GF-D8 (cell line): ENCODE data around the gene MRTFB.

Source experiments
- DNase-seq: peaks from one replicate; lab custom pipeline; 2025; lab: John Stamatoyannopoulos, UW

The MRTFB gene

GRCh38 chr16:14236401-14236800 is 165.3 kb downstream of the MRTFB start:
- DNase-seq, result no peak

- no peak for DNase-seq
Observed at GRCh38 chr16:14238756-14239155, 167.6 kb downstream of the MRTFB start.

GRCh38 chr16:14239791-14240190 is 168.7 kb downstream of the MRTFB start:
- DNase-seq, result no peak

- no peak for DNase-seq
Observed at GRCh38 chr16:14240219-14240843, 169.2 kb downstream of the MRTFB start.

GRCh38 chr16:14240964-14241363 is 169.8 kb downstream of the MRTFB start:
- no peak for DNase-seq

- no peak for DNase-seq
Observed at GRCh38 chr16:14241631-14242030, 170.5 kb downstream of the MRTFB start.

GRCh38 chr16:14242769-14243168 is 171.7 kb downstream of the MRTFB start:
- DNase-seq, result no peak

- DNase-seq, result no peak
Observed at GRCh38 chr16:14244196-14245010, 173.3 kb downstream of the MRTFB start.

- no peak for DNase-seq
Observed at GRCh38 chr16:14248791-14249190, 177.7 kb downstream of the MRTFB start.

GRCh38 chr16:14249291-14250032 is 178.3 kb downstream of the MRTFB start:
- DNase-seq, result no peak

- DNase-seq, result no peak
Observed at GRCh38 chr16:14251419-14251818, 180.3 kb downstream of the MRTFB start.

GRCh38 chr16:14252860-14253259 is 181.7 kb downstream of the MRTFB start:
- no peak for DNase-seq

- no peak for DNase-seq
Observed at GRCh38 chr16:14263011-14263410, 191.9 kb downstream of the MRTFB start.

- no peak for DNase-seq
Observed at GRCh38 chr16:14263769-14264168, 192.7 kb downstream of the MRTFB start.

- DNase-seq, result no peak
Observed at GRCh38 chr16:14264327-14264943, 193.3 kb downstream of the MRTFB start.

GRCh38 chr16:14268073-14268472 is 197.0 kb downstream of the MRTFB start:
- no peak for DNase-seq

- DNase-seq, result no peak
Observed at GRCh38 chr16:14275934-14276333, 204.8 kb downstream of the MRTFB start.

GRCh38 chr16:14278749-14279148 is 207.6 kb downstream of the MRTFB start:
- DNase-seq, result no peak

GRCh38 chr16:14280541-14280940 is 209.4 kb downstream of the MRTFB start:
- DNase-seq, result no peak

GRCh38 chr16:14283786-14284185 is 212.7 kb downstream of the MRTFB start:
- no peak for DNase-seq

- DNase-seq, result no peak
Observed at GRCh38 chr16:14284371-14284770, 213.3 kb downstream of the MRTFB start.

- peak; percentile 61 for DNase-seq
Observed at GRCh38 chr16:14284930-14285512, 213.9 kb downstream of the MRTFB start.
